Measurements from ENCODE around the gene SLC25A36. TPM values are rescaled to one million over a fixed set of nuclear protein-coding genes. Genes with fewer than 3 reads are reported as not detected.

SLC25A36 gene
- total and polyA plus RNA-seq, 2 of the 4 experiments (the other 2 are of a cell fraction): 31.3 to 76.7 TPM

DNA sequence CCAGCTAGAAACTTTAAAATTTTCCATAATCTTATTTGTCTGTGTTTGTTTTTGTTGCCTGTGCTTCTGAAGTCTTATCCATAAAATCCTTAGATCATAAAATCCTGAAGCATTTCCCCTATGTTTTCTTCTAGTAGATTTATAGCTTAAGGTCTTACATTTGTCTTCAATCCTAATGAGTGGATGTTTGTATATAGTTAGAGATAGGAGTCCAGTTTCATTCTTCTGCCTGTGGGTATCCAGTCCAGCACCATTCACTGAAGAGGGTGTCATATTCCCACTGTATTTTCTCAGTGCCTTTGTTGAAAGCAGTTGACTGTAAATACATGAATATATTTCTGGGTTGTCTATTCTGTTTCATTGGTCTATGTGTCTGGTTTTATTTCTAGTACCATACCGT, 64.7 kb downstream of the SLC25A36 start:
- no peak overlapping the region for H4K5ac ChIP-seq (ENCODE audit: low read depth, low read length)
- no peak overlapping the region for H2AK5ac ChIP-seq (ENCODE audit: low read depth, low read length)
- H3K4ac ChIP-seq (ENCODE audit: low read depth, low read length): no peak overlapping the region
- no peak overlapping the region for H2AK9ac ChIP-seq (replicated peaks; ENCODE audit: low read depth, low read length, poor library complexity)
- H3K4me2 ChIP-seq (ENCODE audit: low read depth, low read length): no peak overlapping the region
- no peak overlapping the region for H3K18ac ChIP-seq (ENCODE audit: low read depth, low read length)
- no peak overlapping the region for H3K56ac ChIP-seq (ENCODE audit: extremely low read depth, insufficient read depth, low read length)
- intact Hi-C loops (cut with micrococcal nuclease) (no loop called here), in situ Hi-C loops (cut with MboI; ENCODE audit: low sequenced_read_pairs) (loop anchor here (10.0 kb wide), 1 partner anchor 448 kb away; no protein-coding TSS in a partner anchor), dilution Hi-C loops (cut with HindIII; ENCODE audit: low sequenced_read_pairs, unreplicated experiment) (no loop called here)
- no peaks in the 10 kb centered on the region for H3K9me1 ChIP-seq (ENCODE audit: insufficient read depth, low read length)
- ATAC-seq (ENCODE audit: low read depth) (no peak), DNase-seq (no peak)
- H3K14ac ChIP-seq (replicated peaks; ENCODE audit: low read depth, low read length): no peak overlapping the region
- H2AFZ ChIP-seq (replicated peaks; ENCODE audit: low read length, poor library complexity): no peak overlapping the region
- peaks cover 4% of the 10 kb centered on the region for H3K27me3 ChIP-seq (ENCODE audit: control insufficient read depth, insufficient read depth, low read length)
- H3K4me1 ChIP-seq (ENCODE audit: control insufficient read depth, insufficient read depth, low read length): no peaks in the 10 kb centered on the region
- H3K23ac ChIP-seq (ENCODE audit: low read depth, low read length): no peak overlapping the region
- no CpG with 5 or more reads among the region's 1 CpG for WGBS, 2 experiments (ENCODE audit: extremely low coverage in 2 of 2, insufficient read length in 1 of 2)
- ChIA-PET CTCF (interaction anchor here (0.6 kb wide), 1 partner anchor 58 kb away, joined by 10 read pairs; no protein-coding TSS in a partner anchor), POLR2A (ENCODE audit: unreplicated experiment) (no interaction called here)
- H4K91ac ChIP-seq (ENCODE audit: insufficient read depth, low read depth, low read length): no peak overlapping the region
- H2BK120ac ChIP-seq (ENCODE audit: low read depth, low read length): no peak overlapping the region
- H3K9me3 ChIP-seq (ENCODE audit: control insufficient read depth, insufficient read depth, low read length): no peaks in the 10 kb centered on the region
- H3K79me1 ChIP-seq (ENCODE audit: low read depth in 1 of 2, low read length in 2 of 2): no peaks in the 10 kb centered on the region
- no TSS peak for BruUV-seq (replicated peaks)
- H4K8ac ChIP-seq (ENCODE audit: low read depth in 2 of 2, low read length in 2 of 2): no peak overlapping the region
- H3K27ac ChIP-seq (ENCODE audit: insufficient read depth, low read length): no peak overlapping the region
- no peaks in the 10 kb centered on the region for H4K20me1 ChIP-seq (ENCODE audit: insufficient read depth, low read length)
- H3K4me3 ChIP-seq (ENCODE audit: insufficient read depth, low read depth, low read length): no peak overlapping the region
- no peak overlapping the region for H2BK15ac ChIP-seq (ENCODE audit: low read depth, low read length)
- H2BK5ac ChIP-seq (ENCODE audit: low read depth, low read length, poor library complexity, severe bottlenecking): no peak overlapping the region
- H3K9ac ChIP-seq (ENCODE audit: low read depth, low read length): no peak overlapping the region
- no peaks in the 10 kb centered on the region for H3K36me3 ChIP-seq (ENCODE audit: control insufficient read depth, insufficient read depth, low read length)
- TF ChIP-seq CEBPB (IDR thresholded peaks at IDR 0.05; ENCODE audit: low read depth, low read length): no peak
- no peak overlapping the region for H2BK20ac ChIP-seq (ENCODE audit: low read depth, low read length)

Measured in IMR-90 (cell line).